HepG2 (cell line): ENCODE measurements around the gene GRIK4. TPM values are rescaled to one million over a fixed set of nuclear protein-coding genes. Genes with fewer than 3 reads are reported as not detected.

Source experiments
- ATF1 ChIP-seq: IDR thresholded peaks from 2 replicates; pipeline ENCODE4 v1.6.1; 2016; ENCODE audit warnings: mild to moderate bottlenecking, control low read depth
- CBX1 ChIP-seq: IDR thresholded peaks from one replicate; pipeline ENCODE4 v1.6.1; 2016; ENCODE audit warnings: antibody characterized with exemption, low read depth
- DRAP1 ChIP-seq: IDR thresholded peaks from 2 replicates; pipeline ENCODE4 v1.6.1; 2016; ENCODE audit warnings: missing genetic modification reagents, missing compliant biosample characterization
- ETV6 ChIP-seq: sonication (generic); formaldehyde crosslinking; conservative IDR thresholded peaks from 2 replicates; pipeline ENCODE4 v1.4.0; 2020; ENCODE audit warnings: missing genetic modification reagents
- GATA4 ChIP-seq: sonication (generic); IDR thresholded peaks from 2 replicates; pipeline ENCODE4 v1.6.1; 2016; ENCODE audit warnings: antibody characterized with exemption, low read depth, borderline replicate concordance
- GMEB1 ChIP-seq: sonication (generic); formaldehyde crosslinking; IDR thresholded peaks from 2 replicates; pipeline ENCODE4 v1.5.1; 2020; ENCODE audit warnings: missing genetic modification reagents, mild to moderate bottlenecking, borderline replicate concordance
- GPN1 ChIP-seq: sonication (generic); formaldehyde crosslinking; IDR thresholded peaks from 2 replicates; pipeline ENCODE4 v1.5.1; 2020; ENCODE audit warnings: missing genetic modification reagents, borderline replicate concordance
- HMG20A ChIP-seq: IDR thresholded peaks from 2 replicates; pipeline ENCODE4 v1.6.1; 2016; ENCODE audit warnings: borderline replicate concordance
- HNRNPK ChIP-seq: fragments of 200-400 bp; formaldehyde crosslinking; IDR thresholded peaks from 2 replicates; pipeline ENCODE4 v1.6.1; 2018; ENCODE audit warnings: low read length, low read depth, moderate library complexity, mild to moderate bottlenecking; ENCODE audit not compliant: poor library complexity, severe bottlenecking
- MED1 ChIP-seq: sonication (generic); formaldehyde crosslinking; IDR thresholded peaks from 2 replicates; pipeline ENCODE4 v1.4.0; 2020; ENCODE audit warnings: missing genetic modification reagents
- MTF2 ChIP-seq: sonication (generic); formaldehyde crosslinking; IDR thresholded peaks from 2 replicates; pipeline ENCODE4 v1.5.0; 2020; ENCODE audit warnings: missing genetic modification reagents, borderline replicate concordance
- MYNN ChIP-seq: sonication (generic); formaldehyde crosslinking; IDR thresholded peaks from 2 replicates; pipeline ENCODE4 v1.4.0; 2020; ENCODE audit warnings: mild to moderate bottlenecking, low read depth, missing genetic modification reagents
- NR2F2 ChIP-seq: IDR thresholded peaks from 2 replicates; pipeline ENCODE4 v1.6.1; 2012; ENCODE audit warnings: low read depth, inconsistent platforms, borderline replicate concordance
- PHB2 ChIP-seq: fragments of 450-650 bp; IDR thresholded peaks from 2 replicates; pipeline ENCODE4 v1.6.1; 2018; ENCODE audit not compliant: partially characterized antibody
- PHF8 ChIP-seq: sonication (generic); formaldehyde crosslinking; IDR thresholded peaks from 2 replicates; pipeline ENCODE4 v1.5.0; 2020; ENCODE audit warnings: missing genetic modification reagents
- TOE1 ChIP-seq: sonication (generic); formaldehyde crosslinking; IDR thresholded peaks from 2 replicates; pipeline ENCODE4 v1.4.0; 2020; ENCODE audit warnings: mild to moderate bottlenecking, missing genetic modification reagents
- ZBED4 ChIP-seq: sonication (generic); formaldehyde crosslinking; IDR thresholded peaks from 2 replicates; pipeline ENCODE4 v1.4.0; 2020; ENCODE audit warnings: missing genetic modification reagents, borderline replicate concordance
- ZFAT ChIP-seq: sonication (generic); formaldehyde crosslinking; conservative IDR thresholded peaks from 2 replicates; pipeline ENCODE4 v1.8.1; 2023; ENCODE audit warnings: missing genetic modification reagents, inconsistent platforms
- ZKSCAN1 ChIP-seq: fragments of 150-350 bp; IDR thresholded peaks from 2 replicates; pipeline ENCODE4 v1.6.1; 2014; ENCODE audit warnings: low read length
- ZNF333 ChIP-seq: sonication (generic); formaldehyde crosslinking; IDR thresholded peaks from 2 replicates; pipeline ENCODE4 v1.4.0; 2020; ENCODE audit warnings: mild to moderate bottlenecking, missing genetic modification reagents, borderline replicate concordance
- ZNF552 ChIP-seq: sonication (generic); formaldehyde crosslinking; IDR thresholded peaks from 2 replicates; pipeline ENCODE4 v1.9.0; 2022; ENCODE audit warnings: missing genetic modification reagents, mild to moderate bottlenecking, borderline replicate concordance
- ZNF563 ChIP-seq: sonication (generic); formaldehyde crosslinking; IDR thresholded peaks from 2 replicates; pipeline ENCODE4 v1.8.0; 2022; ENCODE audit warnings: mild to moderate bottlenecking, moderate library complexity, missing genetic modification reagents
- ZNF775 ChIP-seq: sonication (generic); formaldehyde crosslinking; IDR thresholded peaks from 2 replicates; pipeline ENCODE4 v1.4.0; 2020; ENCODE audit warnings: missing genetic modification reagents, mild to moderate bottlenecking, moderate library complexity, borderline replicate concordance
- polyA plus RNA-seq, 8 experiments: library from polyadenylated mRNA; depleted of rRNA in 3 of 8; stranded (reverse) in 7 of 8; unstranded in 1 of 8; fragments of >200 nt; fragmentation: Illumina TruSeq in 4 of 8; extraction: Trizol in 4 of 8; gene quantifications; 2 replicates each; pipeline versions ENCODE4 v1.2.1 to v1.2.3, GENCODE V29; 2011 to 2016; ENCODE audit warnings: low read depth in 4 of 8, missing spikeins in 1 of 8, mixed read lengths in 1 of 8; ENCODE audit not compliant: insufficient read depth in 1 of 8
- total RNA-seq, 5 experiments: library from RNA; depleted of rRNA; stranded (reverse); fragments of >200 nt; fragmentation: Illumina TruSeq; extraction: Trizol; gene quantifications; 2 replicates each; pipeline ENCODE4 v1.2.3, GENCODE V29; 2016; ENCODE audit warnings: low read depth in 1 of 5
- TF ChIP-seq, protein P1 (sequence below): sonication (generic); formaldehyde crosslinking; IDR thresholded peaks from 2 replicates; pipeline ENCODE4 v1.4.0; 2020; ENCODE audit warnings: missing genetic modification reagents

Gene GRIK4
- total and polyA plus RNA-seq, 2 of the 13 experiments (the other 11 are each of a cell fraction or from before 2014, with no cell fraction given): 0.04 to 0.07 TPM

DNA sequence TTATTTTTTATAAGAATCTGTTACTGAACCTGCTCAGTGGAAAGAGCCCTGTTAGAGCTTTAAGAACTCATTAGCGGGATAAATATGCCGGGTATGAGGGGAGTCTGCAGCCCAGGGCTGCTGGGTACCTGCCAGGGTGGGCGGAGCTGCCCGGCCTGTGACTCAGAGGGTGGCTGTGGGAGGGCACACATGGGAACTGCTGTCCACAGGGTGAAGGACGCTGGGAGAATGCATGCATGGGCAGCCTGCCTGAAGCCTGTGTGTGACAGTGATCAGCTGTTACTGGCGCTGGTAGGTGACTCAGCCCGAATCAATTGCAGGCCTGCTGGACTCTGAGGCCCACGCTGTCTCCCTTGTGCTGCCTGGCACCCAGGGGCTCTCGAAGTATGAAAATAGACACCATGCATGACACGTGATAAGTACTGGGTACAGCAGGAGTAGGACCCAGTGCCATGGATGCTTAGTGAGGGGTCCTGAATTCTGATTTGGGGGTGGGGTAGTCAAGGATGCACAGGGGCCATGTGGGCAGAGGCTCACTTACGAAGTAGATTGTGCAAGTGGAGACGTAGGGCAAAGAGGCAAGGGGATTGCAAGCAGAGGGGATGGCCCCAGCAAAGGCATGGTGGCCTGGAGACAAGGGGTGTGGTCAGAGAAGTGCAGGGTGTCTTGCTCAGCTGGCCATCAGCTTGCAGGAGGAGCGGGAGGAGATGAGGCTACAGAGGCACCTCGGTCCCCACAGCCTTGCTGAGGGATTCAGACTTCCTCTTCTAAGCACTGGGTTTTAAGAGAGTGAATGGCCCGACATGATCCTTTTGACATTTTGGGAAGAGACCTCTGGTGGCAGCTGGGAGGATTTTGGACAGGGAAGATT, 36.5 kb downstream of the GRIK4 start (continued):
- TF ChIP-seq PHF8 (CRISPR knock-in tag) (no peak), DRAP1 (CRISPR knock-in tag) (0 out of 2 replicates have a peak, but pooled peaks have one; percentile 16), ZNF775 (CRISPR knock-in tag) (no peak), ZBED4 (no peak), GPN1 (no peak), ZFAT (CRISPR knock-in tag) (no peak), ZNF552 (CRISPR knock-in tag) (no peak), PHB2 (no peak), HNRNPK (no peak), ZNF333 (CRISPR knock-in tag) (no peak), ETV6 (CRISPR knock-in tag) (no peak), ZNF563 (CRISPR knock-in tag) (no peak), HMG20A (CRISPR knock-in tag) (peak; percentile 81), CBX1 (no peak), ATF1 (CRISPR knock-in tag) (no peak), GATA4 (no peak), NR2F2 (no peak), MYNN (no peak), ZKSCAN1 (no peak), TOE1 (no peak), MTF2 (CRISPR knock-in tag) (0 out of 2 replicates have a peak, but pooled peaks have one; percentile 15), GMEB1 (CRISPR knock-in tag) (no peak), MED1 (peak; percentile 61; the same call in 1 of the 2 replicates)
- TF ChIP-seq, protein P1, sequence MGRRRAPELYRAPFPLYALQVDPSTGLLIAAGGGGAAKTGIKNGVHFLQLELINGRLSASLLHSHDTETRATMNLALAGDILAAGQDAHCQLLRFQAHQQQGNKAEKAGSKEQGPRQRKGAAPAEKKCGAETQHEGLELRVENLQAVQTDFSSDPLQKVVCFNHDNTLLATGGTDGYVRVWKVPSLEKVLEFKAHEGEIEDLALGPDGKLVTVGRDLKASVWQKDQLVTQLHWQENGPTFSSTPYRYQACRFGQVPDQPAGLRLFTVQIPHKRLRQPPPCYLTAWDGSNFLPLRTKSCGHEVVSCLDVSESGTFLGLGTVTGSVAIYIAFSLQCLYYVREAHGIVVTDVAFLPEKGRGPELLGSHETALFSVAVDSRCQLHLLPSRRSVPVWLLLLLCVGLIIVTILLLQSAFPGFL: no peak
